CD4-positive, alpha-beta T cell treated with Interleukin-1 beta for 1 hour (primary cell): ENCODE measurements around the gene TMEM250.

ENCODE experiments used
- DNase-seq, 2 donors: peaks; one replicate each; pipeline ENCODE4 v3.0.0-alpha.2; 2020 to 2022

The TMEM250 gene

DNA sequence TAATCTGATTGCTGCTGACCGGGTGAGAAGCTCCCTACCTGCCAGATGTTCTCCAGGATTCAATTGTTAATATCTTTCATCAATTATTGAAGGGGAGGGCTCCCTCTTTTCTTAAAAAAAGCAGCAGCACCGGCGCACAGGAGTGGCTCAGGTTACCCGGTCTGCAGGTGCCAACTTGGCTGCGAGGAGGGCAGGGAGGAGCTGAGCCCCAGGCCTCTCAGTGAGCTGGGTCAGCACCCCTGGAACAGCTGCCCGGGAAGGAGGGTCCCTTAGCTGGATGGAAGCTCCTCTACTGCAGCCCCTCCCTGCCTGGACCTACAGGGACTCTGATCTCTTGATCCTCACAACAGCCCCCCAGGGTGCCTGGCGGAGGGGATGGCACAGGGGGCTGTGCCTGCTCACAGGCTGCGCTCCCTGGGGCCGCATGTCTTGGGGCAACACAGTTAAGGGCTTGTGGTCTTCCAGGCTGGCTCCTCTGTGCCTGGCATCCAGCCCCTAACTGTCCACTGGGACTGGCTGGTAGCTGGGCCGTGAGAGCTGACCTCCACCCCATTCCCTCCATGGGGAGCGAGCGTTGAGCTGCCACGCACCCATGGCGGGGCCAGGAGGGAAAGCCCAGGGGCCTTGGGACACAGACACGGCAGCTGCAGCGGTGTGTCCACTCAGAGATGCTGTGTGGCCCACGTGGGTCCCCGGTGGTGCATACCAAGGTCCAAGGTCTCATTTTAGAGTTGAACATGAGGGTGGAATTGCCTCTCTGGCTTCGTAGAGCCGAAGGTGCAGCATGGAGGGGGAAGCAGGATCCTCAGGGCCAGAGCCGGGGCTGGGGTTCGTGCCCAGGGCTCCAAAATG is 28.6 kb upstream of the TMEM250 start:
- no peak for DNase-seq

DNA sequence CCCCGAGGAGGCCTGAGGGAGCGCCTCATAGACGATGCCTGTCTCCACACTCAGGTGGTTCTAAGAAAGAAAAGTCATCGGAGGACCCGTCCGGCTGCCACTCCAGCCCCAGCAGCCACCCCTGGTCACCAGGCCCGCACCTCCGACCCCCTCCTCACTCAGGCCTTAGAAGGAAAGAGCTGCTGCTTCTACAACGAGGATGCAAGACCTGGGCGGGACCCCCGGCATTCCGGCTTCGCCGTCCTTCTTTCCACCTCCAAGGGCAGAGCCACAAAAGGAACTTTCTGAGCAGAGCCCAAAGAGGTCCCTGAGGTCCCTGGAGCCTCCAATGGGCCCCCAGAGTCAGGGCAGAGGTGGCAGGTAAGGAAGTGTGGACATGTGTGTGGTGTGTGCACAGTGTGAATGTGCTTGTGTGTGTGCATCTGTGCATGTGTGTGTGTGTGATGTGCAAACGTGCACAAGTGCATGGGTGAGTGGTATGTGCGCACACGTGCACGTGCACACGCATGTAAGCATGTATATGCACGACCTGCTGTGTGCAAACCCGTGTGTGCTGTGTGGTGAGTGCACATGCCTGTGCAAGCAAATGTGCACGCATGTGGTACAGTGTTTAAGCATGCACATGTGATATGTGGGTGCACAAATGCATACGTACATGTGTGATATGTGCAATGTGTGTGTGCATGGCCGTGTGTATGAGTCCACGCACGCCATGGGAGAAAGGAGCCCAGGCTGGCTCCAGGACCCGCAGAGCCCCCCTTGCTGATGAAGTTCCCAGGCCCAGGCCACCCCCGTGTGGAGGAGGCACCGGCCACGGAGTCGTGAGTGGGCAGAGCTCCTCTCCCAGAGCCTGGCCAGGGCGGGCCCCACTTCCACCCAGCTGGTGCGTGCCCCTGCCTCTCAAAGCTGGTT is 27.7 kb upstream of the TMEM250 start:
- DNase-seq = no peak

DNA sequence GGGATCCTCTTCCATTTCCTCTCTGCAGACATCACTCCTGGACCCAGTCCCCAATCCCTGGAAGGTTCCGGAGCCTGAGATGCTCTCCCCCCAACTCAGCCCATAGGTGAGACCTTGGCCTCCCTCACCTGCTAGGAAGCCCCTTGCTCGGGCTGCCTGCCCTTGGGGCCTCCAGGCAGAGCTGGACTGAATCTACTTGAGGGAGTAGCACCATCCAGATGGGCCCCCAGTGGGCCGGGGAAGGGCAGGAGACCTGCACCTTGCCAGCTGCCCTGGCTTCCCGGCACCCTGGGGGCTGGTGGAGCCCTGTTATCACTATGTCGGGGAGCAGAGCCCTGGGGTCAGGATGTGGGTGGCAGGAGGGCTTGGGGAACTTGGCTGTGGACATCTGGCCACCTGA is 26.9 kb upstream of the TMEM250 start:
- no peak for DNase-seq

DNA sequence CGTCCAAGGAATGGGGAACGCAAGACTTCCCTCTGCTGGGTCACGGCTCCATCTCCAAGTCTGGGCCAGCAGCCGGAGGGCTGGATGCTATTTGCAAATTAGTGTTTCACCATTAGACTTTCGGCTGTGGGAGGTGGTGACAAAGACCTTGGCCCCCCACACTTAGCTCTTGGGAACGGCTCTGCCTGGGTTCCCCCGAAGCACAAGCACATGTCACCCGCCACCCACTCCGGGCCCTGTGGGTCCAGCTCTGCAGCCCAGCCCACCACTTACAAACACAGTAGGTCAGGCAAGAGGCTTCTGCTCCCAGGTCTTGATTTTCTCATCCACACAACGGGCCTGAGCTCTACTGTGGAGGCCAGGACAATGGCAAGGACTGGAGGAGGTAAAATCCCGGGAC is 25.8 kb upstream of the TMEM250 start:
- DNase-seq = no peak

DNA sequence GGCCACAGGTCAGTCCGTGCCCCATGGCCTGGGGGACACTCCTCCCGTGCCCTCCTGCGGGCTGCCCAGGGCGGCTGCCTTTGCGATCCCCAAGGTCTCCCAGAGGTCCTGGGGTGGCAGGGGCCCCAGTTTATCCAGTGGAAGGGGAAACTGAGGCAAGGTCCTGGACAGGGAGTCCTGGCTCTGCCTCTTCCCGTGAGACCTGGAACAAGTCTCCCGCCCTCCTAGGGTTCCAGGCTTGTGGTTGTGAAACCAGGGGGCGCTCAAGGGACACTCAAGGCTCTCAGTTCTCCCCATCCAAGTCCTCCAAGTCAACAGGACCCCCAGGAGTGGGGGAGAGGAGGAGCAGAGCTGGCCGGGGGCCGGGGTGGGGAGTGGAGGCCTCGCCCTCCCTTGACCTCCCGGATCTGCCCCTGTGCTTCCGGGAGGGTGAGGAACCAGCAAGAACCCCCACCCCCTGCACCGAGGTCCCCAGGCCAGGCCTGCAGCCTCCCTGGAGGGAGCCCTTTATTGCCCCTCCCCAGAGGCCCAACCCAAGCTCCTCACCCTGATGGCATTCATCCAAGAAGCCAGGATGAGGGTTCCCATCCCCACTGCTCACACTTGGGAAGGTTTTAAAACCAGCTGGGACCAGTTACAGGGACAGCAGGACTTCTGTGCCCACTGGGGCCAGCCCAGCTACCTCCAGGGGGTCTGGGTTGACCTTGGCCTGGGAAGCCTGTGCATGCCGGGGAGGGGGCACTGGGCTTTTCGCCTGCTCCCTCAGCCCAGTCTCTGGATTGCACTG is 24.7 kb upstream of the TMEM250 start:
- DNase-seq = no peak

DNA sequence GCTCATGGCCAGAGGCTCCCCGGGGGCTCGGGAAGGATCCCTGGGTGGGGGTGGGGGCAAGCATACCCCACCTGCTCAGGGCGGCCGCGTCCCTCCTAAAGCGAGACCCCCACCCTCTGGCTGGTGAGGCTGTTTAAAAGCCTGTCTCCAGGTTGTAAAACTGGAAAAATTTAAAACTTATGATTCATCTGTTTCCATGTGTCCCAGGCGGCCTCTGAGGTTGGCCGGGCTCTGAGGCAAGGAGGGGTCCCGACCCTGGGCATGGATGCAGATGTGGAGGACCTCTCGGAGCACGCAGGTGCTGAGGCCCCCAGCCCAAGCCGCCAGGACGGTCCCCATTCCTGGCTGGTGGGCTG is 24.2 kb upstream of the TMEM250 start:
- DNase-seq = no peak

DNA sequence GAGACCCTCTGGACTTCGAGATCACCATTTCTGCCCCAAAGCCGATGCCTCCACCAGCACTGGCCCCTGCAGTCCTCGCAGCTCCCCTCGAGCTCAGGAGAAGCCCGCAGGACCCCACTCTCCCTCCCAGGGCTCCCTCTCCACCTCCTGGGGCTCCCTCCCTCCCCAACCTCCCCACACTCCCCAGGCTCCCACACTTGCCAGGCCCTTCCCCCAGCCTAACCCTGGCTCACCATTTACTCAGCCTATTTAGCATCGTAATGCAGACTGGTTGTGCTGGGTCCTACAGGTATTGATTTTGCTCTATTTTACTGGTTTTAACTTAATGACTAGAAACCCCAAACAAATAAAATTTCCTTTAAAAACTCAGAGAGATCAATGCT is 23.7 kb upstream of the TMEM250 start:
- DNase-seq = no peak

DNA sequence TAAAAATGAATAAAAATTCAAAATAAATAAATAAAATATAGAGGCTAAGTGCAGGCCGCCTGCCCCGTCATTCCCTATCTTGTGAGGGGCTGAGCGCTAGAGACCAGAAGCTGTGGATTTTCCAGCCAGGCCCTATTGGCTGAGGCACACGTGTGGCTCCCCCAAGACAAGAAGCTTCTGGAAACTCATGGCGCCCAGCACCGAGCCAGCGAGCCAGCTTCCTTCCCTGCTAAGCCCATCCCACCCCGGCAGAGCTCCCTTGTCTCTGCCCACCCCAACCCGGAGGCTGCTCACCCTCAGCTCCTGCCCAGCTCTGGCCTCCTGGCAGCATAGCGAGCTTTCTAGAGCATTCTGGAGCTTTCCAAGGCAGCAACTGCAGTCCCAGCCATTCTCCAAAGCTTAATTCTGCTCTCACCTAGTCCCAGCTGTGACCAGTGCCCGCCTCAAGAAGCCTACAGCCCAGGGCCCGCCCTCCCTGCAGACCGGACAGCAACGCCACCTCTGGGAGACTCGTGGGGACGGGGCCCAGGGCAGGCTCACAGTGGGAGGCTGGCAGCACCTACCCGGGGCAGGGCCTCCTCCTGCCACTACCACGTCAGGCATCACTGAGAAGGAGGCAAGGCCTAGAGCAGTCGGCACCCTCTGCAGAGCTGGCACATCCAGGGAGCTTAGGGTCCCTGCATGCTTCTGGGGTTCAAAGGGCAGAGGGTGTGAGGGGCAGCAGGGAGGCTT is 23.2 kb upstream of the TMEM250 start:
- no peak for DNase-seq

DNA sequence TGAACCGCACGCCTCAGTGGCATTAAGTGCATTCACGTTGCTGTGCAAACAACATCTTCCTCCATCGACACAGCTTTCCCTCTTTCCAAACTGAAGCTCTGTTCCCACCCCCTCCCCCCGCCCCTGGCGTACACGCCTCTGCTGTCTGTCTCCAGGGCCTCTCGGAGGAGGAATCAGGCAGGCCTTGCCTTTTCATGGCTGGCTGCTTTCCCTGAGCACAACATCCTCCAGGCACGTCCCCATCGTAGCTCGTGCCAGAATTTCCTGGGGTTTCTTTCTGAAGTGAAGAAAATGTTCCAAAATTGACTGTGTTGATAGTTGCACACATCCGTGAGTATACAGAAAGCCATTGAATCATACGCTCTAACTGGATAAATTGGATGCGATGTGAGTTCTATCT is 22.3 kb upstream of the TMEM250 start:
- no peak for DNase-seq

DNA sequence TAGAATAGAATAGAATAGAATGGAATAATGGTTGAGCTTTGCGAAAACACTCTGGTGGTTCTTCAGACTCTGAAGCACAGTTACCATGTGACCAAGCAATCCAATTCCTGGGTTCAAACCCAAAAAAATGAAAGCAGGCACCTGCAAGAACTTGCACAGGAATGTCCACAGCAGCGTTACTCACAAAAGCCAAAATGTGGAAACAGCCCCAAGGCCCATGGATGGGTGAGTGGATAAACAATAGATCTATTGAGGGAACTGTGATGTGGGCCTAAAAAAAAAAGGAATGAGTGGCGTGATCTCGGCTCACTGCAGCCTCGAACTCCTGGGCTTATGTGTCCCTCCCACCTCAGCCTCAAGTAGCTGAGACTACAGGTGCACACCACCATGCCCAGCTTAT is 21.4 kb upstream of the TMEM250 start:
- DNase-seq = no peak

DNA sequence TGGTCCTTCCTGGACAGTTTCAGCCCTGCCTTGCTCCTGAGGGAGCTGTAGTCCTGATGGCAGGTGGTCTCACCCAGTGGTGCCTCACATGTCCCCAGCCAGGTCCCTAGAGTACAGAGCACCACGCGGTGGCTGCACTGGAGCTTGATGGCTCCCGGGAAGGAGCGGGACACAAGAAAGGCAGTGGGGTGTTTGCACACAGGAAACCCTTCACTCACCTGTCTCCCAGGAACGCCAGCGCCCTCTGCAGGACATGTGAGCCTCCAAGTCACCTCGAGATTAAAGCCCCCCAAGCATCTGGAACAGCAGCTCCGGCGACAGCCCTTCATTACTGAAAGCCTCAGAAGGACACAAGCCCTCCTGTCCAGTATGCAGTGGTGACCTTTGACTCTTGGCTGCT is 19.9 kb upstream of the TMEM250 start:
- DNase-seq = peak in 1 of 2 donors; percentile 35

DNA sequence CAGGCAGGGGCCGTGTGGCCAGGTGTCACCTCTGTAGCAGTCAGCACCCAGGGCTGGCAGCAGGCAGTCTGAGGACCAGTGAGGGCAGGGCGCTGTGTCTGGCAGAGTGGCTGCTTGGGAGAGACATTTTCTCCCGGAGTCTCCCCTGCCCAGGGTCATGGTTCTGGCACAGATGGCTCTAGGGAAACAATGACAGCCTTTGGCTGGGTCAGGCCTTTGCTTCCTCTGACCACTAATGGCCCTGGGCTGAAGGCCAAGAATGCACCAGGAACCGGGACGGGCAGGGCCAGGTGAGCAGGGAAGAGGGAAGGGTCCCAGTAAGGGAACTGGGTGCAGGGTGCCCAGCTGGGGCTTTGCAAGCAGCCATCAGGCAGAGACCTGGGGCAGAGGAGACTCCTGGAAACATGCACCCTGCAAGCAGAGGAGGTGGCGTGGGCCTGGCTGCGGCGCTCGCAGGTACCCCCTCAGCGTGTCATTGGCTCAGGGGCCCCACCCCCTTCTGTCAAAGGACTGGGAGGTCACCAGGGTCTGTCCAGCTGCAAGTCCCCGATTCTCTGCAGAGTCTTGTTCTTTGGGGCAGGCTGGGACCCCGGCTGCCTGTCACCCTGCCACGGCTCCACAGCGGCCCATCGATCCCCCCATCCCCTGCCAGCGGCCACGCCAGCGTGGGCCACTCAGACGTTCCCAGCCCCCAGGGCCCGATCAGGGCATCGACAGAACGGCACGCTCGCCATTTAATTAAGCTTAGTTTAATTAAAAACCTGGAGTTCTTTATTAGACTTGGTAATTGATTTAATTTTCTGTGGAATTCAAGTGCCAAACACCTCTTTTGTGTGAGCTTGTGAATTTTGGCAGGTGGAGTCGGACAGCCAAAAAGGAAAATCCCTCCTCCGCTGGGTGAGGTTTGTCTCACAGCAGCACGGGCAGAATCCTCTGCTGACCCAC is 18.9 kb upstream of the TMEM250 start:
- DNase-seq = no peak

DNA sequence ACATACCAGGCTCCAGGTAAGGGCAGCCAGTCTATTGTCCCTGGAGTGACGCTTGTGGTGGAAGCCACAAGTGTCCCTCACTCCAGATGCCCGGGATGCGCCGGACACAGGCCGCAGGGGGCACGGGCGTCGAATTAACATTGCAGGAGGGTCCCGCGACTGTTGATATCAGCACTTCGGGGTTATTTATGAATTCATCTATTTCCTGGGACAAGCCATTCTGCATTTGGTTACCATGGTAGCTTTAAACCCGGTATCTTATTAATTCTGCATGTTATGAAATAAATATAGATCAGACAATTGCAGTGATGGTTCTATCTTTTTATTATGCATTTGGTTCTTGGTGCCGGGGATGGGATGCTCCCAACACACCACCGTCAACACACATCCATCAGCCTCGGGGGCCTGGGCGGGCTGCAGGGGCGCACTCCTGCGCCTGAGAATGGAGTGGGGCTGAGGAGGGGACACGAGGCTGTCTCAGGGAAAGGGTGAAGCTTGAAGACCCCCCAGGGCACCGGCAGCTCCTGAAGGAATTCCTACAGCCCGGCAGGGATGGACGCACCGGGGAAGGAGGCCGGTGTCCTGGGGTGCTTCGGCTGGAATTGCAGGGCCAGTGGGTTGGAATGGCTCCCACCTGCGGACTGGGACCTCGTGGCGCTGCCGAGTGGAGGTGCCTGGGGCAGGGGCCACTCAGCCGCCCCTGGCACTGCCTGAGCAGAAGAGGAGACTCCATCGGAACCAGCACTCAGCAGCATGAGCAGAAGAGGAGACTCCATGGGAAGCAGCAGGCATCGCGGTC is 17.7 kb upstream of the TMEM250 start:
- no peak for DNase-seq

DNA sequence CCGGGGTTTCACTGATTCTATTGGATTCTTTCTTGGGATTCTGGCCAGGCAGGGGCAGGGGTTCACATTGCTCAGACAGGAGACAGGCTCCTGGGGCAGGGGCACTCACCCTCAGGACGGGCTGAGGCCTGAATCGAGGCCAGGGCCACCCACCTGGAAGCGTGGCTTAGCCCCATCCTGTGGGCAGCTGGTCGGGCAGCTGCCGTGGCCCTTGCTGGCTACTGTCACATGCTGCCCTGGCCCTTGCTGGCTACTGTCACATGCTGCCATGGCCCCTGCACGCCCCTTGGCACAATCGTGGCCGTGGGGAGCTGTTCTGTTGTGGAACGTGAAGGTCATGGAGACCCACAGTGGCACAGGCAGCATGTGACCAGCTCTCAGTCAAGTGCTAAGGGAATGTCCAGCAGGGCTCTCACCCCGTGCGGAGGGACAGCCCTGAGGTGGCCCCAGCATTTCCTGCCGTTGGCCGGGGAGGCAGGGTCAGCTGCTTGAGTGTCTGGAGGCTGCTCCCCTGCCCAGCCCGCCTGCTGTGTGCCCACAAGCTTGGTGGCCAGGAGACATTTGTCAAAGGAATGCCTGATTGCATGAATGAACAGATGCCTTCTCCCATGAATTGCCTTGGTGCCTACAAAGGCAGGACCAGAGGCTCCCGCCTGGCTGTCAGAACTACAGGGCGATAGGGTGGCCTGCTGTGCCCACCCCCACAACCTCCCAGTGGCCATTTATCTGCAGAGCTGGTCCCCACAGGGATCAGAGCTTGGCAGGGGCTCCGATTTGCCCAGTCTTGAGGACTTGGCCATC is 16.9 kb upstream of the TMEM250 start:
- no peak for DNase-seq

DNA sequence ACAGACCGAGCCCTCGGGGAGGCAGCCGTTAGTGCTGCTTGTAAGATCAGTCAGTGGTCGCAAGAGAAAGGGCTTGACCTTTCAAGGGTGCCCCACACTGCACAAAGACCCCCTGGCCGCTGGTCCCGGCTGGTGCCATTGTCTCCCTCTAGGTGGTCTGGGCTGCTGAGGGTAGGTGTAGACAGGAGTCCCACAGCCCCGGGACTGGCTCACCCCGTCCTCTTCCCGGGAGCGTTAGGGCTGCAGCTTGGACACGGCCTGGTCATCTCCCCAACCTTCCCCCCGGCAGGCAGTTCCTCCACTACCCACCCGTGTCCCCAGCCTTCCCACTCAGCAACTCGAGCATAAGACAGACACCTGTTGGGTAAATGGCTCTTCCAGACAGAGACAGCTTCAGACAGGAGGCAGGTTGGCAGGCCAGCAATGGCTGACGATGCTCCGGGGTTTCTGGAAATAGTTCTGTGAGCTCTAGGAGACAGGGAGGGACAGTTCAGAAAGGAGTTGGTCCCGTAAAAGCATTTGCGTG is 15.3 kb upstream of the TMEM250 start:
- no peak for DNase-seq

DNA sequence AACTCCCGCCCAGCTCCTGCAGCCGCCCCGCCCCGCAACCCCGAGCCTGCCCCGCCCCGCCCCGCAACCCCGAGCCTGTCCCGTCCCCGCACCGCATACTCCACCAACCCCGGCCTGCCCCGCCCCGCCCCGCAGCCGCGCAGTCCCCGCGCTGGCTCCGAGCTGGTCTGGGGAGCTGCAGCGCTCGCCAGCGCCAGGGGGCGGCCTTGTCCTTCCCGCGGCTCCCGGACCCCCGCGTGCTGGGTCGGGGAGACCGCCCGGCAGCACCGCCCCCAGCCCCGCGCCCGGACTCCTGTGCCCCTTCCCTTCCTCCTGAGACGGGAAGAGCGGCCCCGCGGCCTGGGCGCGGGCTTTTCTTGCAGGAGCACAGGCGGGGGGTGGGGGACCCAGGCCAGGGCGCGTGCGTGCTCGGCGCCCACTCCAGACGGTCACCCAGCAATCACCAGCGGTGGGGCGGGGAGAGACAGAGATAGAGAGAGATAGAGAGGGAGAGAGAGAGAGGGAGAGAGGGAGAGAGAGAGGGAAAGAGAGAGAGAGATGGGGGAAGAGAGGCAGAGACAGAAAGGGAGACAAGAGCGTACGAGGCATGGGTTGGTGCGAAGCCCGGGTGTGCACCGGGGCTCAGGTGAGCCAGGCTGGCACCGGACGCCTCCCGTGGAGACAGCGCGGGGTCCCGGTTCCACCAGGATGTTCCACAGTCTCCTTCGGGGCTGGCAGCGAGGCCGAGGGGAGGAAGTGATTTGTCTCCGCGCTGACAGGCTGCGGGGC is 14.7 kb upstream of the TMEM250 start:
- DNase-seq = peak in 1 of 2 donors; percentile 19

DNA sequence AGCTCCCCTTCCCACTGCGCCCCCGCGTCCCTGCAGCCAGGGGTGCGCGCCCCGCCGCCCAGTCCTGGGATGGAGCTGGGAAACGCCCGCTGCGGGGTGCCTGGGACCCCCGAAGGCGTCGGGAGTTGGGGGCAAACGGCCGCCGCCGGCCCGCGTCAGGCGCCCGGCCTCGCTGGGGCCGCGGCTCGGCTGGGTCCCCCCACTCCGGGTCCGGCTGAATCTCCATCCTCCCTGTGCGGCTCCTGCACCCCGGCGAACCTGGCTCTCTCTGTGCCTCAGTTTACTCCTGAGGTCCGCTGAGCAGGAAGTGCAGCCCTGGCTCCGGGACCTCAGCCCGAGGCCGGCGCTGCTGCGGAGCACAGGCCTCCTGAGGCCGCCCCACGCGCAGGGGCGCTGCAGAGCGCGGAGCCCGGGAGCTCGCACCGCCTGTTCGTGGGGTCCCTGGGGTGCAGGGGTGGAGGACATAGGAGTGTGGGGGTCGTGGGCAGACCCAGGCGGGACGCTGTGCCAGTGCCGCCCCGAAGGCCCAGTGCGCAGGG is 13.9 kb upstream of the TMEM250 start:
- no peak for DNase-seq
